ENCODE data around the gene PDGFC.

Gene PDGFC

GRCh38 chr4:156729416-156729815 lies 242.2 kb downstream of the PDGFC start:
- no peak for FAIRE-seq

- no peak for FAIRE-seq
These were observed 246.3 kb downstream of the PDGFC start for GRCh38 chr4:156725257-156725656.

GRCh38 chr4:156723951-156724668 lies 247.5 kb downstream of the PDGFC start:
- FAIRE-seq: no peak

GRCh38 chr4:156718226-156718625 lies 253.4 kb downstream of the PDGFC start:
- no peak for FAIRE-seq

GRCh38 chr4:156711193-156711590 lies 260.4 kb downstream of the PDGFC start:
- no peak for FAIRE-seq
